ENCODE data around the gene SNAP25.

Gene SNAP25

DNA sequence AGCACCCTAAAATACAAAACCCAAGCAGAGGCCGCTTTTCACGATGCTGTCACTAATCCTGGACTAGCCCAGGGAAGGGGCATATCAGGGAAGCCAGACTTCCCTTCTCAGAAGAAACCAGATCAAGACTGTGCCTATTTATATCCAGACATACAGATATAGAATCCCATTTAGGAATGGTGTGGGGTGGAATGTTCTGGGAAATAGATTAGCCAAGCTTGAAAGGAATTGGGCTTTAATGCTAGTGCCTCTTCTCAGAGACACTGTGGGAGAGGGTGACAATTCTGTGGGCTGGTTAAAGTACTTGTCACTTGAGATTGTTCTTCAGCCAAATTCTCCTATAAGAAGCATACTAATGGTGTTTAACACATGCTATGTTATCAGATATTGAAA, 45.5 kb downstream of the SNAP25 start:
- DNase-seq, result no peak

DNA sequence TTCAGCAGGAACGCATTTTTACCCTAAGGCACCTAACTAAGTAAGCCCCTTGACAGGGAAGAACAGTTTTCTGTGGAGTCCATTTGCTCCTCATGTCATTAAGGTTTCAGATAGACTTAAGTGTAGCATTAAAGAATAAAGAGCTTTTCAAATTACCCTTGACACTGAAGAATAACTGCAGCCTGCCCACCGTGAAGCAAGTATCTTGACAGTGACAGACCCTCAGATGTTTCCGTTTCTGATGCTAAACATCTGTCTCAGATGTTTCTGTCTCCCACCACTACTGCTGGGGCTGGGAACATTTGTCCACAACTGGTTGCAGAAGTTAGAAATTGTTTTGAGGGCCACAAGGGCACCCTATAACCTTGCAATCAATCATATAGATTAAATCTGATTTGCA, 50.0 kb downstream of the SNAP25 start:
- DNase-seq, result no peak

DNA sequence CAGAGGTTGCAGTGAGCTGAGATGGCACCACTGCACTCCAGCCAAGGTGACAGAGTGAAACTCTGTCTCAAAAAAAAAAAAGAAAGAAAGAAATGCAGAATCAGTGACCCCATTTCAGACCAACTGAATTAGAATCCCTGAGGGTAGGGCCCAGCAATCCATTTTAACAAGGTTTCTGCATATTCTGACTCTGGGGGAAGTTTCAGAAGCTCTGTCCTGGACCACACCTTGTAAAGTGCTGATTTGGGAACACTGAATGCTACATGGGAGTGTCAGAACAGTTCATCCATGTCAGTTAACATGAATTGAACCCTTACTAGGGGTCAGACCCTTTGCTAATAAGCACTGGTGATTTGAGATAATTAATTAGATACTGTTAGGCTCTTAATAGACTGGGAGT, 52.0 kb downstream of the SNAP25 start:
- DNase-seq, result no peak

DNA sequence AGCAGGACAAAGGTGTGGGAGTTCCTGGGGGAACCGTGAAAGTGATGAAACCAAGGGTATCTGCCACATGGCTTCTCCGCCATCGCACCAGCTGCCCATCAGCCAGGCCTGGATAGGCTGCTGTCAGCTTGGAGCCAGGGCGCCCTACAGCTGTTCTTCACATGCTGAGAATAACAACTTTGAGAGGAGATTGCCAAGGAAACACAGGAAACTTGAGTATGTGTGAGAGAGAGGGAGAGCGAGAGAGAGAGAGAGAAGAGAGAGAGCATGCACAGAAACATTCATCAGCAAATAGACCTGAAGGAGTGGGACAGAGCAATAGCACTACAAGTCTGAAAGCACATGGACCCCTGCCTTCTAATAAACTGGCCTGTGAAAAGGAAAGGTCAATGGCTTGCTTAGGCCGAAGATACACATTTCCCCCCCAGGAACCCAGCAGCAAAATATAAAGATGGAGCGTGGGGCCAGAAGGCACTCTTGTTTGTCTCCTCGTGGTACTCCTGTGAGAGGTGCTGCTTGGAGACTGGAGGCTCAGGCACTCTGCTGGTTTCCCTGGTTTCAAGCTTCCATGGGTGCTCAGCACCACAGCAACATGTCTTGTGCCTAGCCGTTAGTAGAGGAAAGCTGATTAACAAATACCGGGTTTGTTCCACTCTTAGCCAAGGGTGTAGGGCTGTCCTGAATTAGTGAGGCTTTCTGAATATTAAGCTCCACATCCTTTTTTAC, 53.0 kb downstream of the SNAP25 start:
- no peak for DNase-seq

DNA sequence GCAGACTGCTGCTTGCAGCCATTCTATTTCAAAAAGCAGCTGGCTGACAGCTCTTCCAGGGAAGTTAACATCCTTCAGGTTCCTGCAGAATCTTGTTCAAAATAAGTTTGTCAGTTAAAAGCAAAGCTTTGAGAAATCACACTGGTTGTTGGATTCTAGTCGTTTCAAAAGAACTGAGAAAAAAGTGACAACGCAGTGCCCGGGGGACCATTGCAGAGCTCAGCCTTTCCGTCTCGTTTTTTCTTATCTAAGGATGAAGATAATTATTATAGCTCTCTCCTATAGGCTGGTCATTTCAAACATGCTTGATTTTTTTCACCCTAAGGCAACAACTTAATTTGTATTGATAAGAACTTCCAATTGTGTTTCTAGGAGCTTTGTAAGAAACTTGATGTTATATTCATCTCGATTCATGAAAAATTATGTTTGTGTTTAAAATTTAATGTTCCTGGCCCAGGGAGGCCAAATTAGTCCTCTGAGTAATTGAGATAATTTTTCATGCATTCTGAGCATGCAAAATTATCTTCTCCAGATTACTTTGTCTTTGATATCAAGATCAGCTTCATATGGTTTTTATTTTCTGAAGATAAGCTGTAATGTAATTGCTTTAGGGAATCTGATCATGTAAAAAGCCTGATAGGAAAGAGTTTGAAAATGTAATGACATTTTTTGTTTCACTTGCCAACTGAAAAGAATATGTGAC, 58.4 kb downstream of the SNAP25 start:
- DNase-seq, result no peak

DNA sequence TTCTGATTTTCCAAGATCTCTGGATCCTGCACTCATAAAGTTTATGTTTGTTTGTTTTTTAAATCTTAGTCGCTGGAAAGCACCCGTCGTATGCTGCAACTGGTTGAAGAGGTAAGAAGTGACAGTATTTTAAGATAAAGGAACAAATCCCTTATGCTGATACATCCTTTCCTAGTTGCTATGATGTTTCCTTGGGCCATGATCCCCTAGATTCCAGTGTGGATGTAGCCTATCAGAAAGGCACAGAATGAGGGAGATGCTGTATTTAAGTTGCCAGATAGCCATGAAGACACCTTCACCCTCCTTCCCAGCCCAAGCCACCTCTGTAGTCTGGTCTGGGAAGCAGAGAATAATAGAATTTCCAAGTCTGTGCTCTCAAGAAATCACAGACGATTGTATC, 59.0 kb downstream of the SNAP25 start:
- DNase-seq, result no peak

DNA sequence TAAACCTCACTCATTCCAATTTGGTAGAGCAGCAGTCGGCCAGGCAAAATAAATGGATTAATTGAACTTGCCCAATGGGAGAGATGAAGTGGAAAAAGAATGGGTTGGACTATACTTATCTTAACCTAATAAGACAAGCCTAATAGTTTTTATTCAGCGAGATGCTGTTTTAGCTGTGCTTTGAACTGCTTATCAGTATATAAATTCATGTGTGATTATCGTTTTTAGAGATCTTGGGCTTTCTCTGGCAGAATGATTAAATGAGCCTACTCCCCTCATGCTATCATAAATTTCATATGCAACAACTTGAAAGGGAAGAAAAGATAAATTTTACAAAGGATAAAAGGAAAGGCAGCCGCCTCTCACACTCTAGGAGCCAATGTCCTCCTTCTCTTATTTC, 59.8 kb downstream of the SNAP25 start:
- DNase-seq, result no peak

DNA sequence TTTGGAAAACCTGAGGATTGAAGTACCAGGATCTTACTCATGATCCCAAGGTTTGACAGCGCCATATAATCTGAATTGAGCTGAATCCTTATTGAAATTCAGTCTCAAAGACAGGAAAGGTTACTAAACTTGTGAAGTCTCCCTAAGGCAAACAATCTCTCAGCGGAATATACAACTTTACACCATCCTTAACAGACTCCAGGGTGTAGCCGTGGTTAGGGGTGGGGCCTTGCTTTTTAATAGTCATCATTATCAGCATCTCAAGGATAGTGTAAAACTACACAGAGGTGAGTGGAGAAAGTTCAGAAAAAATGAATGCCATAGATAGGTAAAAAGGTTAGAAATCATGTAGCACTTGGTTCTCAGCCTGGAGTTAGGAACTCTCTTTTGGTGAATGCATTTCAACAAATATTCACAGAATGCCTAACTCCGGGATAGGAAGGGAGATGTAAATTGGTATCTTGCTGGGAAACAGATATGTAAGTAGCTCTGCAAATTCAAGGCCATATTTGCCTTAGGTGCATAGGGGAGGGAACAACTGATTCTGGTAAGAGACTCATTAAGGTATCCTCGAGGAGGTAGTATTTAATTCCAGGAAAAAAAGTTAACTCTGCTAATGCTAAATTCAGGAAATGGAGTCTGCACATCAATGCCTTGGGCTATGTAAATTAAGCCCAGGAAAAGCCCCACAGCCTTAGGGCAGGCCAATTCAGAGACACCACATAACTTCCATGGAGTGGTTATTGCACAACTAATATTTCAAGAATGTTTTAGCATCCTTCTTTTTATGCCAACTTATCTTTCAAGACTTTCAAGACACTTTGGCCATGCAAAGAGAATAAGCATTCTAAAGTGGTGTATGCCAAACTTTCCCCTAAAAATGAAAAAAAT, 61.6 kb downstream of the SNAP25 start:
- no peak for DNase-seq

DNA sequence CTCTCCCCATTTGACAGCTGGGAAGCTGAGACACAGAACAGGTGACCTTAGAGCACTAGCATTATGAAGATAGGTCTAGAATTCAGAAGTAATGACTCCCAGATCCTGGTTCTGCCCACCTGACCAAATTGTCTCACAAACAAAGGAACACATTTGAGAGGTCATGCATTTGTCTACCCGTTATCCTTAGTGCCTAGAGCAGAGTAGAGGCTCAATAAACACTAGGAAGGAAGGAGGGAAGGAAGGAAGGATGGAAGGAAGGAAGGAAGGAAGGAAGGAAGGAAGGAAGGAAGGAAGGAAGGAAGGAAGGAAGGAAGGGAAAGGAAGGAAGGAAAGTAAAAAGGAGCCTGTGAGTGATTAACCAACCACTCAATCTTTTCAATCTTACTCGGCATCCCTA, 63.3 kb downstream of the SNAP25 start:
- DNase-seq, result no peak

DNA sequence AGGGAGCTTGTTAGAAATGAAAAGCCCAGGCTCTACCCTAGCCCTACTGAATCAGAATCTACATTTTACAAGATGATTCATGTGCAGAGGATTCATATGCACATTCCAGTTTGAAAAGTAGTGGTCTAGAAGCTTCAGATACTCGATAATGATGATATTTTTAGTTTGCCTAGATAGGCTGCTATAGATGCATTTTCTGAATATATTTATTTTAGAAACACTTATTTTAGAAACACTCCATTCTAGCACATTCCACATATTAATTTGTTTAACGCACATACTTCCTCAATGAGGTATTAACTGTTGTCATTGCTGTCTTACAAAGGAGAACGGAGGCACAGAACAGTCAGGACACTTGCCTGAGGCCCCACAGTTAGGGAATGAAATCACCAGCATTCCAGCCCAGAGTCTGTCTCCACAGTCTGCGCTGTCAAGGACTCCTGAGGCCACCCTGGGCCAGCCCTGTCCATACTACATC, 64.4 kb downstream of the SNAP25 start:
- DNase-seq, result no peak

DNA sequence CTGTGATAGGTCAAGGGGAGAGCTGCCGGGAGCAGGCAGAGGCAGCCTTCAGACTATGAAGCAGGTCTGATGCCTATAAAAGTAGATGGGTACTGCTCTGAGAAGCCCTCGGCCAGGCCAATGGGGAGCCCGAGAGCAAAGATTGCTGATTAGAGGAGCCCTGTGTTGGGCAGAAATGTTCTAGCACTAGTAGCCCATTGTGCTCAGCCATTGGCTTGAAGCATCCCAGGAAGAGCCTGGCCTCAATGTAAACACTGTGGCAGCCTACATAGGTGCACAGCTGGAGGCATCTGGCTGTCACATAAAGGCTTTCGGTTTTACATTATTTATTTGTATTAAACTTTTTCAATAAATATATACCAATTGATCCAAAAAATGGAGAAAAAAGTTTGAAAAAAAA, 67.7 kb downstream of the SNAP25 start:
- no peak for DNase-seq

DNA sequence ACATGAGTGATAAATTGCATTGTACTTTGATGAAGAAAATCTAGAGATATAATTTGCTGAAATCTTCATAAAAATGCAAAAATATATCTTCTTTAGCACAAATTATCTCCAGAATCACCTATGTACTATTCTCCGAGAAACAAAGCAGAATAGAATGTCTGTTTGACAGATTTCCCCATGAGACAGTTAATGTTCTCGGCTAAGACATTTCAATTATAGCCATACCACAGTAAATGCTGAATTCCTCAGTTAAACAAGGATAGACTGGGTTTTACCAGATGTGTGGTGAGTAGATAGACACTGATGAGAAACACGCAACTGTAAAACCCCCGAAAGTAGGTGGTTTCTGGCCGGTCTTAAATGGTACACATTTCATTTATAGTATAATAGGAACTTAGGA, 69.8 kb downstream of the SNAP25 start:
- no peak for DNase-seq

DNA sequence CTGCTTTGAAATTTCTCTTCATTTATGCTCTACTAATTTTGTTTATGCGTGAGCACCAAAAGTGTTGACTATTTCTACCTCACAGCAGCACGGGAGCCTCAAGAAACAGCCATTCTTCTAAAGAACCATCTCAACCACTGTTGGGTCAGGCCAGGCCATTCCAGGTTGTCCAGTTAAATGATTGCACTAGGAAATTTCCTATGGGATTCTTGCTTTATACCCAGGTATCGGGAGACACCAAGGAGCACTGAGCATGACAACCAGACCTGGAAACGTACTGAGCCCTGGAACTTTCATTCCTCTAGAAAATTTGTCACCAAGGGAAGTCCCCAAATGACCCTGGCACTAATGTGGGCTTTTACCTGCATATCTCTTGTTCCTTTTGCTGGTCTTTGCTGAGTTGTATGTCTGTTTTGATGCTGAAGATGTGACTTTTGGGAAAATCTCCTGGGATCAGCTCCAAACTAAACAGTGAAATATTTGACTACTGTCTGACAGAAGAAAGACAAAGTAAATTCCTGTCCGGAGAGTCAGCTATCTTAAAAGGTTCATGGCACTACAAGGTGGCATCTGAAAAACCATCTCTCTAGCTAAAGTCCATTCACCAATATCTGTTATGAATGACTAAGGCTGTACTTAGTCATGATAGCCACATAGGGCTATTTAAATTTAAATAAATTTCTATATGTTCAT, 70.5 kb downstream of the SNAP25 start:
- DNase-seq, result no peak

DNA sequence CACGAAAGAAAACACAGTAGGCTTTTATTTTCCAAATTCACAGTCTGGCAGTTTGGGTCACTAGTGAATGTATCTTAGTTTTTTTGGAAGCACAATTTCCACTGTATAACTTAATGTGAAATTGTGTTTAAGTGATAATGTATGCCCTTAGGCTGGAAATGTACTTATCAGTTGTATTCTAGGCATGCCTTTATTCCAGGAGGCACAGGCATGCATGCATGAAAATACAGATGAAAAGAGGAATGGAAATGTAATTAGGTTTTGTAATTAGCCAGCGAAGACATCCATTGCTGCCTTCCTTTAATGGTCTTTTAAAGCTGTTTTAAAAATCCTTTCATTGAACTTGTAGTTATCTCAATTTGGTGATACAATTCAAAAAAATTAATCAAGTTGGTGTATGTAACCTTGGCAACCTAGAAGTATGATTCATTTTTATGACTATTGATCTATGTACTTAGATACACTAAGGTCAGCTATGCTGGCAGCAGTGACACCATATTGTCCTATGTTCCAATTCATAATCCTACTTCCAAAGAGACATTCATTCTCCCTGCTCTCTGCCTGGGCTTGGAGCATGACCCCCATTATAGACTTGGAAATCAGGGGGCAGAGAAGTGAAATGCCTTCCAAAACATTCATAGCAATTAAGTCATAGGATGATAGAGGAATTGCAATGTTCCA, 73.1 kb downstream of the SNAP25 start:
- DNase-seq, result no peak

DNA sequence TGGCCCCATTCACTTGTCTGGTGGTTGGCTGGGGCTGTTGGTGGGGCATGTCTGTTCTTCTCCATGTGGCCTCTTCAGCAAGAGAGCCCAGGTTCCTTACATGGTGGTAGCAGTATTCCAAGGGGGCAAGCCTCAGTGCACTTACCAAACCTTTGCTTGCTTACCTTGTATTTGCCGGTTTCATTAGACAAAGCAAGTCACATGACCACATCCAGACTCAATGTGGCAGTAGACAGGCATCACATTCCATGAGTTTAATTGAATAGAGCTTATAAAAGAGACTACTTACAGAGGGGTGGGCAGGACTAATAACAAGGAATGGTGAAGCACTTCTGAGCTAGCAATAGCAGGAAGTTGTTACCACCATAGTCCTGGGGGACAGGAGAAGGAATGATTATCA, 78.6 kb downstream of the SNAP25 start:
- no peak for DNase-seq

DNA sequence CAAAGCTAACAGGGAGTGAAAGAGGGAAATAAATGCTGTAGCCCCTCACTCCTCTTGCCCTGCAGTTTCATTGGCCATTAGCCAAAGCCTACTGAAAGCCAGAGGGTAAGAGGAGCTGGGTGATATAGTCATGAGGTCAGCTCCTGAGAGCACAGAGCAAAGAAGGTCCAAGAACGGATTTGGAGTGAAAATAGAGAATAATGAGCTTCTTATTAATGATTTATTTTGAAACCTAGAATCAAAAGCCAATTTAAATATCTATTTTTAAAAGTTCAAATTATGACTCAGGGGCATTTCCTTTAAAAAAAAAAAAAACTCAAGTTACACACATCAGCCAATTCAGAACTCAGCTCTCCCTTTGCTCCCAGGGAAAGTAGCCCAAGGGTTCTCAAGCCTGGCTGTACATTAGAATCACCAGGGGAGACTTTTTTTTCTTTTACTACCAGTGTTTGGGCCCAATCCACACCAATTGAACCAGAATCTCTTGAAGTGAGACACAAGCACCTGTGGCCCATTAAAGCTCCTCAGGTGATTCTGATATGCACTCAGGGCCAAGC, 79.1 kb downstream of the SNAP25 start:
- no peak for DNase-seq

DNA sequence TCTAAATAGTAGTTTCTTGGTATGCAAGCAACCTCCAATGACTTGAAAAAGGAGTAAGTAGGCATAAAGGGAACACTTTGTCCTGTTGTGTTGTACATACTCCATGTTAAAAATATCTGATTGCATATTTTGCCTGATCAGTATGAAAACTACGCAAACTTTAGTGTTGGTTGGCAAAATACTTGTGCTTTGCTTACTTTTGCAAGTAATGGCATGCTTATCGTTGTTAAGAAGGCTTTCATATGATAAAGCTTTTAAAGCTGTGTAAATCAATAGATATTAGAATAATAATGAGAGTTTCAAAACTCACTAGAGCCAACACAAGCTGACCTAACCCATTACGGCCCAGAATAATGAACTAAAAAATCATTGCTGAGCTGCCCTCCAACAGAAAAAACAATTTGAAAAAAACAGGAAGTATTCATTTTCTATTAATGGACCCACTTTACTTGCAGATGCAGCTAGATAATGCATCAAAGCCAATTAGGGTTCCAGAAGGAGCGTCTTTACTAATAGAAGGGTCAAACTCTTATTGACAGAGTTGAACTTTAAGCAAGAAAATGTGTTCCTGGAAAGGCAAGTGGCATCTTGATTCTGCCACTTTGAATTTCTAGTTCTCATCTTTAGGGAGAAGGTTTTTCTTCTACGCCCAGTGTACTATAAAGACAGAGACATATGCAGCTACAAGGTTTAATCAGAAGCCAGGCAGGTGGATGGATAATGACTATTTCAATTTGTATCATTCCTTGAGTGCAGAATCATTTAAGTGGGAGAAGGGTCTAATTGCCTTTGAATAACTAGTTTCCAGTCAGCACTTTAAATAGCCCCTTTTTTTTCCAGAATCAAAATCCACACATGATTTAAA, 82.2 kb downstream of the SNAP25 start:
- no peak for DNase-seq

DNA sequence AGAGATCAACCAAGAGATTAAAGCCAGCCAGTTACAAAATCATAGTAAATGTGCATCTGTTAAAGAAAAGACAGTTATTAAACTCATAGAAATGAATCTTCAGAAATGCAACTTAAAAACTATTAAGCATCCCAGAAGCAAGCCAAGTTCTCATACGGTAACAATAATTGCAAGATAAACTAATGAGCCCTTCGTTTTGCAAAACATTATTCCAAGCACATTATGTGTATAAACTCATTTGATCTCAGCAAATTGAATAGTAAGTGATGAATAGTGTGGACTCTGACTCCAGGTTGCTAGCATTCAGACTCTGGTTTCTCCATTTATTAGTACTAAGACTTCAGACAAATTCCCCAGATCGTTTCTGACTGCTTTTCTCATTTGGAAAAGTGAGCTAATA, 85.2 kb downstream of the SNAP25 start:
- no peak for DNase-seq

DNA sequence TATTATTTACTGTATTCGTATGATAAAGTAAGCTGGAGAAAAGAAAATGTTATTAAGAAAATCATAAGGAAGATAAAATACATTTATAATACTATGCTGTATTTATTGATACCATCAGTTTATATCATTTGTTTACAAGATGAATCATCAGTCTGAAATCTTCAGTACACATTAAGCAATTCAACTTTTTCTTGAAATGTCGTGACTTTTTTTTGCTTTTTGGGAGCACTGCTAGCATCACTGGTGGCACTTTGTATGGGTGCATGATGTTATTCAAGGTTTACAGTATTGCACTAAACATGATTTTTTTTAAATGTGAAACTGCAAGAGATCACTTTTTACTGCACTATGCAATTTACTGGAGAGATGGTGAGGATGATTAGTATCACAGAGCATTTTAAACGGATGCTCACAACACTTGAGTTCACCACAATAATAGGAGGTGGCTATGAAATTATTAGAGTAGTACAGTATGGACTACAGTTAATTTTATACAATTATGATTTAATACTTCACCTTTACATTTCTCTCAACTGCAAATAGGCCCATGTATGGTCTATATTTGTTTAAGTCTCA, 85.9 kb downstream of the SNAP25 start:
- DNase-seq, result no peak

DNA sequence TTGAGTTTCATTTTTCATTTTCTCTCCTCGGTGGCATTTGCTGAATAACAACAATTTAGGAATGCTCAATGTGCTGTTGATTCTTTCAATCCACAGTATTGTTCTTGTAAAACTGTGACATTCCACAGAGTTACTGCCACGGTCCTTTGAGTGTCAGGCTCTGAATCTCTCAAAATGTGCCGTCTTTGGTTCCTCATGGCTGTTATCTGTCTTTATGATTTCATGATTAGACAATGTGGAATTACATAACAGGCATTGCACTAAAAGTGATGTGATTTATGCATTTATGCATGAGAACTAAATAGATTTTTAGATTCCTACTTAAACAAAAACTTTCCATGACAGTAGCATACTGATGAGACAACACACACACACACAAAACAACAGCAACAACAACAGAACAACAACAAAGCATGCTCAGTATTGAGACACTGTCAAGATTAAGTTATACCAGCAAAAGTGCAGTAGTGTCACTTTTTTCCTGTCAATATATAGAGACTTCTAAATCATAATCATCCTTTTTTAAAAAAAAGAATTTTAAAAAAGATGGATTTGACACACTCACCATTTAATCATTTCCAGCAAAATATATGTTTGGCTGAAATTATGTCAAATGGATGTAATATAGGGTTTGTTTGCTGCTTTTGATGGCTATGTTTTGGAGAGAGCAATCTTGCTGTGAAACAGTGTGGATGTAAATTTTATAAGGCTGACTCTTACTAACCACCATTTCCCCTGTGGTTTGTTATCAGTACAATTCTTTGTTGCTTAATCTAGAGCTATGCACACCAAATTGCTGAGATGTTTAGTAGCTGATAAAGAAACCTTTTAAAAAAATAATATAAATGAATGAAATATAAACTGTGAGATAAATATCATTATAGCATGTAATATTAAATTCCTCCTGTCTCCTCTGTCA, 88.1 kb downstream of the SNAP25 start:
- DNase-seq, result peak; percentile 23

All from MV-4-11 (cell line).